Thoracic aorta (tissue), 2 donors: ENCODE measurements around the gene GALNT9. TPM values are rescaled to one million over a fixed set of nuclear protein-coding genes. Genes with fewer than 3 reads are reported as not detected.

ENCODE experiments used
- ATAC-seq: fragments of 150-250 bp; one replicate; pipeline ENCODE4 v1.8.0; 2017; ENCODE audit warnings: low read depth; ENCODE audit not compliant: insufficient number of reproducible peaks, low FRiP score
- DNase-seq: peaks from one replicate; pipeline ENCODE4 v3.0.0-alpha.2; 2020; ENCODE audit warnings: low spot score
- H3K27ac ChIP-seq, 2 donors: fragments of 200-600 bp; sonication (generic); 1 replicate in 1 of 2; 2 replicates in 1 of 2; pipeline ENCODE4 v1.5.1; 2016; ENCODE audit warnings: mild to moderate bottlenecking in 2 of 2, moderate library complexity in 2 of 2
- H3K27me3 ChIP-seq: fragments of 200-600 bp; sonication (generic); replicated peaks from 2 replicates; pipeline ENCODE4 v1.6.0; 2016; ENCODE audit warnings: mild to moderate bottlenecking; ENCODE audit not compliant: insufficient read depth
- H3K36me3 ChIP-seq: fragments of 200-600 bp; sonication (generic); one replicate; pipeline ENCODE4 v1.5.1; 2016
- H3K4me1 ChIP-seq, 2 donors: fragments of 200-600 bp; sonication (generic); 1 replicate in 1 of 2; 2 replicates in 1 of 2; pipeline versions ENCODE4 v1.5.1 to v1.6.0; 2016; ENCODE audit warnings: low read depth in 2 of 2, mild to moderate bottlenecking in 1 of 2; ENCODE audit not compliant: control insufficient read depth in 1 of 2
- H3K4me3 ChIP-seq: fragments of 200-600 bp; sonication (generic); 2 replicates; pipeline ENCODE4 v1.5.1; 2016; ENCODE audit warnings: mild to moderate bottlenecking
- H3K9me3 ChIP-seq: fragments of 200-600 bp; sonication (generic); 2 replicates; pipeline ENCODE4 v1.5.1; 2016
- total RNA-seq, 2 donors: library from RNA; depleted of rRNA; stranded (reverse); fragments of >200 nt; gene quantifications; one replicate each; pipeline versions ENCODE4 v1.1.0 to v1.2.3, GENCODE V29; 2016
- TF ChIP-seq, protein P1 (sequence below): fragments of 200-600 bp; sonication (generic); IDR thresholded peaks from one replicate; pipeline ENCODE4 v1.5.1; 2019; ENCODE audit warnings: antibody characterized with exemption

The GALNT9 gene
- total RNA-seq, 2 donors from 2014 or later: 1.7 TPM; not detected in 1

DNA sequence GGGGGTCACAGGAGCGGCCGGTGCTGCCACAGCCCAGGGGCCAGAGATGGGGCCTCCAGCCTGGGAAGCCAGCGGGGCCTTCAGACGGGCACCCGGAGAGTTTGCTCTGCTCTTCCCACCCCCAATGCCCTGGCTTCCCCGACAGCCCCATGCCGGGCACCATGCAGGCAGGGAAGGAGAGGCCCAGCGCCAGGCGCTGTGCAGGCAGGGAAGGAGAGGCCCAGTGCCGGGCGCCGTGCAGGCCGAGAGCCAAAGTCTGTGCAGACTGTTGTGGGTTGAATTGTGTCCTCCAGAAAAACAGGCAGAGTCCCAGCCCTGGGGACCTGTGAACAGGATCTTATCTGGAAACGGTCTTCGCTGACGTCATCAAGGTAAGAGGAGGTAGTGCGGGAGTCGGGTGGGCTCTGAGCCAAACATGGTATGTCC lies 34.3 kb downstream of the GALNT9 start:
- Histone ChIP-seq H3K4me1 (no peaks in the 10 kb centered on the region), H3K4me3 (no peak overlapping the region), H3K36me3 (no peaks in the 10 kb centered on the region), H3K27ac (no peak overlapping the region), H3K9me3 (no peaks in the 10 kb centered on the region), H3K27me3 (no peaks in the 10 kb centered on the region)
- ATAC-seq (no peak), DNase-seq (no peak)
- TF ChIP-seq, protein P1, sequence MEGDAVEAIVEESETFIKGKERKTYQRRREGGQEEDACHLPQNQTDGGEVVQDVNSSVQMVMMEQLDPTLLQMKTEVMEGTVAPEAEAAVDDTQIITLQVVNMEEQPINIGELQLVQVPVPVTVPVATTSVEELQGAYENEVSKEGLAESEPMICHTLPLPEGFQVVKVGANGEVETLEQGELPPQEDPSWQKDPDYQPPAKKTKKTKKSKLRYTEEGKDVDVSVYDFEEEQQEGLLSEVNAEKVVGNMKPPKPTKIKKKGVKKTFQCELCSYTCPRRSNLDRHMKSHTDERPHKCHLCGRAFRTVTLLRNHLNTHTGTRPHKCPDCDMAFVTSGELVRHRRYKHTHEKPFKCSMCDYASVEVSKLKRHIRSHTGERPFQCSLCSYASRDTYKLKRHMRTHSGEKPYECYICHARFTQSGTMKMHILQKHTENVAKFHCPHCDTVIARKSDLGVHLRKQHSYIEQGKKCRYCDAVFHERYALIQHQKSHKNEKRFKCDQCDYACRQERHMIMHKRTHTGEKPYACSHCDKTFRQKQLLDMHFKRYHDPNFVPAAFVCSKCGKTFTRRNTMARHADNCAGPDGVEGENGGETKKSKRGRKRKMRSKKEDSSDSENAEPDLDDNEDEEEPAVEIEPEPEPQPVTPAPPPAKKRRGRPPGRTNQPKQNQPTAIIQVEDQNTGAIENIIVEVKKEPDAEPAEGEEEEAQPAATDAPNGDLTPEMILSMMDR: no peak

GRCh38 chr12:132294121-132295034 lies 35.0 kb downstream of the GALNT9 start:
- H3K4me1 ChIP-seq: no peaks in the 10 kb centered on the region
- H3K27ac ChIP-seq: no peak overlapping the region
- ATAC-seq (no peak), DNase-seq (no peak)
- no peaks in the 10 kb centered on the region for H3K9me3 ChIP-seq
- no peak overlapping the region for H3K4me3 ChIP-seq
- TF ChIP-seq, protein P1: no peak
- no peaks in the 10 kb centered on the region for H3K27me3 ChIP-seq
- H3K36me3 ChIP-seq: no peaks in the 10 kb centered on the region

DNA sequence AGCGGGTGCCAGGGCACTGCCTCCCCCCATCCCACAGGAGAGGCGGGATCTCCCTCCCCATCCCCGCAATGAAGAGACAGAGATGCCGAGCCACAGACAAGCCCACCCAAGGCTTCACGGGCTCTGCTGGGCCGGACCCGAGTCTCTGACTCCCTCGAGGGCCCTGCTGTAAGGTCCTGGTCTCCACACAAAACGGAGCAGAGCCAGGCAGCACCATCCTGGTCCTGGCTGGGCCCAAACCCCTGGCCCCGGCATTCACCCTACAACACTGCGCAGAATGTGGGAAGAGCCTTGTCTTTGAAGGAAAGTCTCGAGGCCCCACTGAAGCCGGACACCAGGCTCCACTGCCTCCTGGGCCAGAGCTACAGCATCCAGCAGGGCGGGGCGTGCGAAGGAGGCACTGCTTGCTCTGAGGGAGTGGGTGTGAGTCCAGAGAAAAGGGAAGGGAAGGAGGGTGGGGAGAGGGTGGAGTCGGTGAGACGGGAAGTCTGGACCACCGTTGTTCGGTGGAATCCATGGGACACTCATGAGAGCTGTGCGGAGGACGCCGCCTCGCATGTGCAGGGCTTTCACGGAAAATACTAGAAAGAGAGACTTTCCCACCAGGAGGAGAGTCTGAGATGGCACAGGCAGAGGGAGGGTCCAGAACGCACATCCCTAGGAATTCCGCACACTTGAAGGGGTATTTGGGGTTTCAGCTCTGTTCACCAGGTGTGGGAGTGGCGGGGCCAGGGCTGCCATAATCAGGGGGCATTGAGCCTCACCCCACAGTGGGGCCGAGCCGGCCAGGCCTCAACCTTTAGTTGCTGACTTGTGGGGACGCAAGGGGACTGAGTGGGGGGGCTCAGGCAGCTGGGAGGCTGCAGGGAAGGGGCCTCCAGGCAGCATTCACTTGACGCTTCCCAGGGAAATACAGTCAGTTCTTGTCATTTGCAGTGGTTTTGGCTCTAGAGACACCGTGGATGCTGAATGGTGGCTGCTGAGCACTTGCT lies 36.8 kb downstream of the GALNT9 start:
- DNase-seq: no peak
- Histone ChIP-seq H3K27ac (no peak overlapping the region), H3K4me3 (no peak overlapping the region), H3K27me3 (no peaks in the 10 kb centered on the region), H3K36me3 (no peaks in the 10 kb centered on the region), H3K4me1 (no peaks in the 10 kb centered on the region), H3K9me3 (no peaks in the 10 kb centered on the region)
- ATAC-seq: no peak
- TF ChIP-seq, protein P1: no peak

GRCh38 chr12:132291402-132292175 lies 37.8 kb downstream of the GALNT9 start:
- no peaks in the 10 kb centered on the region for H3K36me3 ChIP-seq
- no peak for ATAC-seq
- TF ChIP-seq, protein P1: no peak
- H3K9me3 ChIP-seq: no peaks in the 10 kb centered on the region
- no peak overlapping the region for H3K27ac ChIP-seq
- no peak for DNase-seq
- H3K4me3 ChIP-seq: no peak overlapping the region
- peaks cover 0 to 5% of the 10 kb centered on the region in 2 donors for H3K4me1 ChIP-seq
- no peaks in the 10 kb centered on the region for H3K27me3 ChIP-seq
